Endothelial cell of umbilical vein (primary cell): ENCODE results near the gene KCNJ16.

Source experiments
- EZH2 ChIP-seq: IDR thresholded peaks from 2 replicates; pipeline ENCODE4 v1.6.1; 2012; ENCODE audit warnings: borderline replicate concordance, low read depth, mild to moderate bottlenecking, moderate library complexity, low read length, inconsistent platforms; ENCODE audit not compliant: severe bottlenecking
- POLR2A ChIP-seq: IDR thresholded peaks from 2 replicates; pipeline ENCODE4 v1.6.1; 2012; ENCODE audit warnings: low read depth, mild to moderate bottlenecking, control low read depth, low read length
- TF ChIP-seq, protein P1 (sequence below), 2 donors: IDR thresholded peaks; 1 replicate in 1 of 2; 2 replicates in 1 of 2; pipeline ENCODE4 v1.5.1; 2011; ENCODE audit warnings: low read length in 2 of 2, mild to moderate bottlenecking in 2 of 2, moderate library complexity in 2 of 2, control low read depth in 1 of 2, inconsistent platforms in 1 of 2, low read depth in 1 of 2; ENCODE audit not compliant: insufficient read depth in 1 of 2; ENCODE audit errors: extremely low read depth in 1 of 2
- TF ChIP-seq, protein P2 (sequence below): IDR thresholded peaks from 2 replicates; pipeline ENCODE4 v1.6.1; 2011; ENCODE audit not compliant: insufficient read depth, insufficient read length

DNA sequence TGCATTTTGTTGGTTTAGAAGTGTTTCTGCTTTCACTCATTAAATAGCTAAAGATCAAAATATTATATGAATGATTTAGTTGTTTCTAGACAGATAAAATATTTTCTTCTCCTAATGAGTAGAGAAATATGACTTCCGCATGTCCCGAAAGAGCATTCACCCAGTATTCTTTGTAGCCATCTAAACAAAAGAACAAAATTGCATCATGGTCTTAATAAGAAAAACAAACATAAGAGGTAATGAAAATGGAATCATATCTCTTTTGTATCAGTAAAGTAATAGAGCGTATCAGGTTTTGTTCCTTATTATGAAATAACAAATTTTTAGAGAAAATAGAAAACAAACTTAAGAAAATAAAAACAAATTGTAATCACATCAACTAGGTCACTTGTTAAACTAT is 78.2 kb downstream of the KCNJ16 start:
- TF ChIP-seq, protein P1, sequence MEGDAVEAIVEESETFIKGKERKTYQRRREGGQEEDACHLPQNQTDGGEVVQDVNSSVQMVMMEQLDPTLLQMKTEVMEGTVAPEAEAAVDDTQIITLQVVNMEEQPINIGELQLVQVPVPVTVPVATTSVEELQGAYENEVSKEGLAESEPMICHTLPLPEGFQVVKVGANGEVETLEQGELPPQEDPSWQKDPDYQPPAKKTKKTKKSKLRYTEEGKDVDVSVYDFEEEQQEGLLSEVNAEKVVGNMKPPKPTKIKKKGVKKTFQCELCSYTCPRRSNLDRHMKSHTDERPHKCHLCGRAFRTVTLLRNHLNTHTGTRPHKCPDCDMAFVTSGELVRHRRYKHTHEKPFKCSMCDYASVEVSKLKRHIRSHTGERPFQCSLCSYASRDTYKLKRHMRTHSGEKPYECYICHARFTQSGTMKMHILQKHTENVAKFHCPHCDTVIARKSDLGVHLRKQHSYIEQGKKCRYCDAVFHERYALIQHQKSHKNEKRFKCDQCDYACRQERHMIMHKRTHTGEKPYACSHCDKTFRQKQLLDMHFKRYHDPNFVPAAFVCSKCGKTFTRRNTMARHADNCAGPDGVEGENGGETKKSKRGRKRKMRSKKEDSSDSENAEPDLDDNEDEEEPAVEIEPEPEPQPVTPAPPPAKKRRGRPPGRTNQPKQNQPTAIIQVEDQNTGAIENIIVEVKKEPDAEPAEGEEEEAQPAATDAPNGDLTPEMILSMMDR (IDR thresholded peaks at IDR 0.05; ENCODE audit: extremely low read depth in 1 of 2, insufficient read depth in 1 of 2, low read depth in 1 of 2, low read length in 2 of 2): no peak
- TF ChIP-seq POLR2A: no peak
- TF ChIP-seq, protein P2, sequence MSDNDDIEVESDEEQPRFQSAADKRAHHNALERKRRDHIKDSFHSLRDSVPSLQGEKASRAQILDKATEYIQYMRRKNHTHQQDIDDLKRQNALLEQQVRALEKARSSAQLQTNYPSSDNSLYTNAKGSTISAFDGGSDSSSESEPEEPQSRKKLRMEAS: no peak
- TF ChIP-seq EZH2: no peak
